Calu3 (cell line): ENCODE data around the gene CFC1B. TPM values are rescaled to one million over a fixed set of nuclear protein-coding genes. Genes with fewer than 3 reads are reported as not detected.
"Not testable (repeated sequence)": the region's sequence is repeated elsewhere in the genome, so short reads cannot be mapped to it uniquely, and the experiment has no call there.

Experiments used
- BruUV-seq: library from RNA; stranded (reverse); fragments of 400-500 nt; replicated peaks from 2 replicates; lab custom pipeline; 2021; lab: Mats Ljungman, UMichigan
- CTCF ChIA-PET: fragments of 300-600 bp; sonication (Branson Sonifier 250); formaldehyde crosslinking; loops from one replicate; lab custom pipeline; 2022; ENCODE audit warnings: antibody characterized with exemption; lab: Charles Lee
- DNase-seq: peaks from one replicate; pipeline ENCODE4 v3.0.0; 2022
- H3K27ac Mint-ChIP-seq: one replicate; pipeline ENCODE4 v1.8.0; 2022; ENCODE audit warnings: mixed read lengths; ENCODE audit not compliant: unreplicated experiment
- H3K27me3 Mint-ChIP-seq: one replicate; pipeline ENCODE4 v1.8.0; 2022; ENCODE audit warnings: mixed read lengths; ENCODE audit not compliant: unreplicated experiment
- H3K36me3 Mint-ChIP-seq: one replicate; pipeline ENCODE4 v1.8.0; 2022; ENCODE audit warnings: mild to moderate bottlenecking, moderate library complexity, mixed read lengths; ENCODE audit not compliant: insufficient read depth, unreplicated experiment
- H3K4me1 Mint-ChIP-seq: one replicate; pipeline ENCODE4 v1.8.0; 2022; ENCODE audit warnings: mild to moderate bottlenecking, low read depth, mixed read lengths; ENCODE audit not compliant: unreplicated experiment
- H3K4me3 Mint-ChIP-seq: one replicate; pipeline ENCODE4 v1.8.0; 2022; ENCODE audit warnings: mild to moderate bottlenecking, low read depth, moderate library complexity, mixed read lengths; ENCODE audit not compliant: unreplicated experiment
- H3K9me3 Mint-ChIP-seq: one replicate; pipeline ENCODE4 v1.8.0; 2022; ENCODE audit warnings: low read depth, mixed read lengths; ENCODE audit not compliant: unreplicated experiment
- intact Hi-C: fragments of 100-400 bp; cut with micrococcal nuclease; formaldehyde crosslinking; loops from one replicate; pipeline ENCODE4 v1.10.0; 2022; ENCODE audit not compliant: unreplicated experiment
- total RNA-seq: library from RNA; stranded (reverse); gene quantifications from 2 replicates; pipeline ENCODE4 v1.2.3, GENCODE V29; 2022

CFC1B gene
- total RNA-seq, 1 experiment from 2014 or later = not detected

DNA sequence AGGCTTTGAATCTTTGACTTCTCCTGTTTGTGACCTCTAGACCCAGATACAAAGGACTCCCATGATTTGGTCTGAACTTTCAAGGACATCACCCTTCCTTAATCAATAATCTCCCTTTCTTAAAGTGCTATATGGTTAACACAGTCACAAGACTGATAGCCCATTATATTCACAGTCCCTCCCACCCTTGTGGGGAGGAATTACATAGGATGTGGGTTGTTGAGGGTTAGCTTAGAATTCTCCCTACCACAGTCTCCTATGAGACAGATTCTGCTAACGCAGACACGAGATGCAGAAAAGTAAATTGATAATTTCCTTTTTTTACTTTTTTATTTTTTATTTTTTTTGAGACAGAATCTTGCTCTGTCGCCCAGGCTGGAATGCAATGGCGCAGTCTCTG is 33.2 kb downstream of the CFC1B start:
- H3K27ac Mint-ChIP-seq, H3K9me3 Mint-ChIP-seq, H3K27me3 Mint-ChIP-seq, BruUV-seq, H3K4me3 Mint-ChIP-seq, H3K4me1 Mint-ChIP-seq, DNase-seq, intact Hi-C loops, H3K36me3 Mint-ChIP-seq, CTCF ChIA-PET: not testable (repeated sequence)

DNA sequence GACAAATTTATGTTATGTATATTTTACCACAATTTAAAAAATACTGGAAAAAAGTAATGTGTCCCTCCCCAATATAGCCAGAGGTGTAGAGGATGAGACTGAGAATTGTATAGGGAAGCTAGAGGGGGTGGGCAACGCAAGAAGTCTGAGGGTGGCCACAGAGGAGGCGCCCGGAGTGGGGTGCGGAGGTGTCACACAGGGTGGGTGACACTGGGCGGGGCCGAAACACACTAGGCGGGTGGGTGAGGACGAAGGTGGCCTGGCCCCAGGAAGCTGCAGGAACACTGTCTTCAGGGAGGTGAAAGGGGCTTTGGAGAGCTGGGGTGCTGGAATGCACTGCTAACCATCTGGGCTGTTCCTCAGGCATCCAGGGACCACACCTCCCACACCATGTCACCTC is 35.4 kb downstream of the CFC1B start:
- intact Hi-C loops, H3K9me3 Mint-ChIP-seq, H3K27me3 Mint-ChIP-seq, H3K4me3 Mint-ChIP-seq, H3K4me1 Mint-ChIP-seq, DNase-seq, BruUV-seq, H3K27ac Mint-ChIP-seq, H3K36me3 Mint-ChIP-seq, CTCF ChIA-PET: not testable (repeated sequence)

DNA sequence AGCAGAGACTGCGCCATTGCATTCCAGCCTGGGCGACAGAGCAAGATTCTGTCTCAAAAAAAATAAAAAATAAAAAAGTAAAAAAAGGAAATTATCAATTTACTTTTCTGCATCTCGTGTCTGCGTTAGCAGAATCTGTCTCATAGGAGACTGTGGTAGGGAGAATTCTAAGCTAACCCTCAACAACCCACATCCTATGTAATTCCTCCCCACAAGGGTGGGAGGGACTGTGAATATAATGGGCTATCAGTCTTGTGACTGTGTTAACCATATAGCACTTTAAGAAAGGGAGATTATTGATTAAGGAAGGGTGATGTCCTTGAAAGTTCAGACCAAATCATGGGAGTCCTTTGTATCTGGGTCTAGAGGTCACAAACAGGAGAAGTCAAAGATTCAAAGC is 45.1 kb downstream of the CFC1B start:
- CTCF ChIA-PET, H3K4me3 Mint-ChIP-seq, H3K36me3 Mint-ChIP-seq, DNase-seq, H3K9me3 Mint-ChIP-seq, BruUV-seq, H3K27ac Mint-ChIP-seq, intact Hi-C loops, H3K27me3 Mint-ChIP-seq, H3K4me1 Mint-ChIP-seq: not testable (repeated sequence)

DNA sequence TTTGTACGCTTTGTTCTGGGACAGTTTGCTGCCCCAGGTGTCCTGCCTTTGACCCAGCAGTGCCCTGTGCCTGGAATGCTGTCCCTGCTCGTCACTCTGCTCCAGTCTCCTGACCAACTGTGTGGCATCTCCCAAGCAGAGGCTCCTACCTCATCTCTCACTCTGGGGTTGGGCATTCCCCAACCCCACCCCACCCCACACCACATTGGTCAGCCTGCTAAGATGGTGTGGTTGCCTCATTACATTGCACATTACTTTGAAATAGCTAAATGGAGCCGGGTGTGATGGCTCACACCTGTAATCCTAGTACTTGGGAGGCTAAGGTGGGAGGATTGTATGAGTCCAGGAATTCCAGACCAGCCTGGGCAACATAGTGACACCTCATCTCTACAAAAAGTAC is 50.9 kb downstream of the CFC1B start:
- intact Hi-C loops, H3K9me3 Mint-ChIP-seq: not testable (repeated sequence)

DNA sequence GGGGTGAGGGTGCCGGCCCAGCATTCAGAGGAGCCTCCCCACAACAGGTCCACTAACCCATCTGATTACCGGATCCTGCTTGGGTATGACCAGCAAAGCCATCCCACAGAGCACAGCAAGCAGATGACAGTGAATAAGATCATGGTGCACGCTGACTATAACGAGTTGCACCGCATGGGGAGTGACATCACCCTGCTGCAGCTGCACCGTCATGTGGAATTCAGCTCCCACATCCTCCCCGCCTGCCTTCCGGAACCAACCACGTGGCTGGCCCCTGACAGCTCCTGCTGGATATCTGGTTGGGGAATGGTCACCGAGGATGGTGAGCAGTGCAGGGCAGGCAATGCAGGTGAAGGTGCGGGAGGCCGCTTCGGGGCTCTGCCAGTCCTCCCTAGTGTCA is 53.2 kb downstream of the CFC1B start:
- intact Hi-C loops, DNase-seq, H3K27me3 Mint-ChIP-seq, BruUV-seq, CTCF ChIA-PET, H3K4me3 Mint-ChIP-seq, H3K36me3 Mint-ChIP-seq, H3K27ac Mint-ChIP-seq, H3K4me1 Mint-ChIP-seq, H3K9me3 Mint-ChIP-seq: not testable (repeated sequence)

More for the DNA sequence above, 50.9 kb downstream of the CFC1B start:
- H3K27me3 Mint-ChIP-seq, H3K27ac Mint-ChIP-seq, H3K4me3 Mint-ChIP-seq, DNase-seq, H3K4me1 Mint-ChIP-seq, BruUV-seq, H3K36me3 Mint-ChIP-seq, CTCF ChIA-PET: not testable (repeated sequence)

DNA sequence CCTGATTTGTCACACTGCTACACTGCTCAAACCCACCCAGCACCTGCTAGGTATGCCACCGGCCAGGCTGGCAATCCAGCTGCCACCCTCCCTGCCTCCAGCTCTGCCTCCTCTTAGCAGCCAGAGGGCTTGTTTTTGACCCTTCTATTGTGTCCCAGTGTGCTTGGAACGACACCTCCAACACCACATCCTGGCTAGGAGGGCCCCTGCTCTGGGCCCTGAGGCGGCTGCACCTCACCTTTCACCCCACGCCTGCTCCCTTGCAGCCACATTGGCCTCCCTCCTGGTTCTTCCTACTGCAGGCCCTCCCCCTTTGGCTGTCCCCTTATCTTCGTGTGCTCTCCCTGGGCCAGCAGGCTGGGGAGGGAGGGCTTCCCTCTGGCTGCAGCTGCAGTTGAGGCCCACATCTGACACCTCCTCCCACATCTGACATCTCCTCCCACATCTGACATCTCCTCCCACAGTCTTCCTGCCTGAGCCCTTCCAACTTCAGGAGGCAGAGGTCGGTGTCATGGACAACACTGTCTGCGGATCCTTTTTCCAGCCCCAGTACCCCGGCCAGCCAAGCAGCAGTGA is 55.3 kb downstream of the CFC1B start:
- H3K27ac Mint-ChIP-seq, CTCF ChIA-PET, H3K27me3 Mint-ChIP-seq, BruUV-seq, H3K4me3 Mint-ChIP-seq, H3K36me3 Mint-ChIP-seq, intact Hi-C loops, H3K9me3 Mint-ChIP-seq, DNase-seq, H3K4me1 Mint-ChIP-seq: not testable (repeated sequence)

DNA sequence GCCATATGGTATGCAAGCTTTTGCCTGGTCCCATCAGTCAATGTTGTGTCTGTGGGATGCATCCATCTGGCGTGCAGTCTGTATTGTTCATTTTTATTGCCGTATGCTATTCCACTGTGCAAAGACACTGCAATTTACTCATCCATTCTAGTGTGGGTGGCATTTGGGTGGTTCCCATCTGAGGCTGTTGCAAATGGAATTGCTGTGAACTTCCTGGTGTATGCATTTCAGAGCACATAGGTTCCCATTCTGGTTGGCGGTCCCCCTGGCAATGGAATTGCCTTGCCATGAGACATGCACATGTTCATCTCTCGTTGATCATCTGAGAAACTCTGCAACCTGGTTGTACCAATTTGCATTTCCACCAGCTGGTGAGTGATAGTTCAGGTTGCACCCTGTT is 56.5 kb downstream of the CFC1B start:
- BruUV-seq, H3K4me3 Mint-ChIP-seq, DNase-seq, H3K27ac Mint-ChIP-seq, H3K9me3 Mint-ChIP-seq, H3K27me3 Mint-ChIP-seq, H3K4me1 Mint-ChIP-seq, CTCF ChIA-PET, H3K36me3 Mint-ChIP-seq, intact Hi-C loops: not testable (repeated sequence)

Other genes starting within 250 kb of the CFC1B start
- 79.6 and 89.4 TPM in 2 replicates for gene IMP4, start 178.3 kb upstream of the CFC1B start, total RNA-seq
- 62.9 and 66.0 TPM in 2 replicates for gene PTPN18, start 165.2 kb upstream of the CFC1B start, total RNA-seq
- gene POTEI, start 11.9 kb upstream of the CFC1B start, total RNA-seq = not detected in 2 replicates
- not detected in 2 replicates for gene CFC1, start 78.4 kb downstream of the CFC1B start, total RNA-seq
- not detected in 2 replicates for gene POTEJ, start 90.2 kb downstream of the CFC1B start, total RNA-seq
- not detected in 2 replicates for gene GPR148, start 207.8 kb downstream of the CFC1B start, total RNA-seq
- gene AMER3, start 234.3 kb downstream of the CFC1B start, total RNA-seq = not detected in 2 replicates